Activated T-cell treated with anti-CD3 and anti-CD28 coated beads for 1 hour (primary cell): ENCODE results near the gene CSNK1A1.
"Not testable (repeated sequence)": the region's sequence is repeated elsewhere in the genome, so short reads cannot be mapped to it uniquely, and the experiment has no call there.

ENCODE experiments used
- DNase-seq: peaks from one replicate; pipeline ENCODE4 v3.0.0-alpha.2; 2020; ENCODE audit warnings: low read depth

Gene CSNK1A1

DNA sequence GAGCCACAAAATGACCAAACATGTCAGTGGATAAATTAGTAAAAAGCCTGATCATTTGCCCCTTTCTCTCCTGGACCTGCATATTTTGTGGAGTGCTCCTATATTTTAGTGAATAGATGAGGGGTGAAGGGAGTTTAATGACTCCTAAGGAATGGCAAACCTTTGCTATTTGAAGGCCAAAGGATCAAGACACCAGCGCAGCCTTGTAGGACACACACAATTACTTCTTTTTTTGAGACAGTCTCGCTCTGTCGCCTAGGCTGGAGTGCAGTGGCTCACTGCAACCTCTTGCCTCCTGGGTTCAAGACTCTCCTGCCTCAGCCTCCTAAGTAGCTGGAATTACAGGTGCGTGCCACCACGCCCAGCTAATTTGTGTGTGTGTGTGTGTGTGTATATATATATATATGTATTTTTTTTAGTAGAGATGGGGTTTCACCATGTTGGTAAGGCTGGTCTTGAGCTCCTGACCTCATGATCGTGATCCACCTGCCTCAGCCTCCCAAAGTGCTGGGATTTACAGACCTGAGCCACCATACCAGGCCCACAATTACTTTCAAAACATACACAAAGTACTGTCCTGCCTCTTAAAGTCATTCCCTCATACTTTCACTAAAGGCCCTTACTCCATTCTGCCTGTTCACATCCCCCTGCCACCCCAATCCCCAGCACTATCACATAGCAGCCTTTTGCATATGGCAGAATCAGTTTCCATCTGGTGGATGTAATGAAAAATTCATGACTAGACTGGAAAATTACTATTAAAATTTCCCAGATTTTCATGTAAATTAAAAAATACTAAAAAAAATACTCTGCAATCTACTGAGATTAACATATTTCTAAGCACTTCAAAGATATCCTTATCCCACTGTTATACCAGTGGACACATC is 60.4 kb downstream of the CSNK1A1 start:
- DNase-seq, result no peak

DNA sequence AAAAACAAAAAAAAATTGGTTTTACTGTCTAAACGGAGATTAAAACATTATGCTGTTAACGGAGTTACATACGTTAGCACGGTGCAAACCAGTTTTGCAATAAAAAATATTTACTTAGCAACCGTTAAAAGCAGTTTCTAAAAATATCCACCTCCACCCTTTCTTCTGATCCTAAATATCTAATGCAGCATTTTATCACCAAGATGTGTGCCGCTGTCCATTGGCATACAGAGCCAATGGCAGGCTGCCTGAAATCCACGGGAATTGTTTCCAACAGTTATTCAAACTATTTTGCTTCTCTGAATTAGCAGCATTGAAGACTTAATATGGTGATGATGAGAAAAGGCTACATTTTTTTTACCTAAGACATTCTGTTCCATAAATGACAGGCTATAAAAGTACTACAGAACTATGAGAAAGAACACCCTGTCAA is 61.6 kb downstream of the CSNK1A1 start:
- DNase-seq, result no peak

DNA sequence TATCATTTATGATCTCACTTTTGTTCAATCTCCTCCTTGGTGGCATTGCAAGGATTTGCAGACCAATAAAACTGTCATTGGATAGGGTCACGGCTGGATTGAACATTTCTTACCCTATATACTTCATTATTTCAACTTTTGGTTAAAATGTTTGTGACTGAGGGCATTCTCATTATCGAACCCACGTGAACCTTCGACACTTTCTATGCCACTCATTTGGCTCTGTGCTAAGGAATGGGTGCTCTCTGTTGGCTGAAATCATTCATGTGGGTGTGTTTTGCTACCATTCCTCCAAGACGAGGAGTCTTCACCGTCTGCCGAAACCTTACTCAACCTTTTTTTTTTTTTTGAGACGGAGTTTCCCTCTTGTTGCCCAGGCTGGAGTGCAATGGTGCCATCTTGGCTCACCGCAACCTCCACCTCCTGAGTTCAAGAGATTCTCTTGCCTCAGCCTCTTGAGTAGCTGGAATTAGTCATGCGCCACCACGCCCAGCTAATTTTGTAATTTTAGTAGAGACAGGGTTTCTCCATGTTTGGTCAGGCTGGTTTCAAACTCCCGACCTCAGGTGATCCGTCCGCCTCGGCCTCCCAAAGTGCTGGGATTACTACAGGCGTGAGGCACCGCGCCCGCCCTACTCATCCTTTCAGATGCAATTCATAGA is 62.5 kb downstream of the CSNK1A1 start:
- no peak for DNase-seq

DNA sequence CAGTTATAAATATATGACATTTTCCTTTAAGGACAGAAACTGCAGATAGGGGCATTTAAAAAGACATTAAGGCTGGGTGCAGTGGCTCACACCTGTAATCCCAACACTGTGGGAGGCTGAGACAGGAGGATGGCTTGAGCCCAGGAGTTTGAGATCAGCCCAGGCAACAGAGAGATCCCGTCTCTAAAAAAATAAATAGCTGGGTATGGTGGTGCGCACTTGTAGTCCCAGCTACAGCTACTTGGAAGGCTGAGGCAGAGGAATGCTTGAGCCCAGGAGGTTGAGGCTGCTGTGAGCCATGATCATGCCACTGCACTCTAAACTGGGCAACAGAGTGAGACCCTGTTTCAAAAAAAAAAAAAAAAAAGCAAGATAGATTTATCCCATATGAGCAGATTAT is 63.6 kb downstream of the CSNK1A1 start:
- DNase-seq, result no peak

DNA sequence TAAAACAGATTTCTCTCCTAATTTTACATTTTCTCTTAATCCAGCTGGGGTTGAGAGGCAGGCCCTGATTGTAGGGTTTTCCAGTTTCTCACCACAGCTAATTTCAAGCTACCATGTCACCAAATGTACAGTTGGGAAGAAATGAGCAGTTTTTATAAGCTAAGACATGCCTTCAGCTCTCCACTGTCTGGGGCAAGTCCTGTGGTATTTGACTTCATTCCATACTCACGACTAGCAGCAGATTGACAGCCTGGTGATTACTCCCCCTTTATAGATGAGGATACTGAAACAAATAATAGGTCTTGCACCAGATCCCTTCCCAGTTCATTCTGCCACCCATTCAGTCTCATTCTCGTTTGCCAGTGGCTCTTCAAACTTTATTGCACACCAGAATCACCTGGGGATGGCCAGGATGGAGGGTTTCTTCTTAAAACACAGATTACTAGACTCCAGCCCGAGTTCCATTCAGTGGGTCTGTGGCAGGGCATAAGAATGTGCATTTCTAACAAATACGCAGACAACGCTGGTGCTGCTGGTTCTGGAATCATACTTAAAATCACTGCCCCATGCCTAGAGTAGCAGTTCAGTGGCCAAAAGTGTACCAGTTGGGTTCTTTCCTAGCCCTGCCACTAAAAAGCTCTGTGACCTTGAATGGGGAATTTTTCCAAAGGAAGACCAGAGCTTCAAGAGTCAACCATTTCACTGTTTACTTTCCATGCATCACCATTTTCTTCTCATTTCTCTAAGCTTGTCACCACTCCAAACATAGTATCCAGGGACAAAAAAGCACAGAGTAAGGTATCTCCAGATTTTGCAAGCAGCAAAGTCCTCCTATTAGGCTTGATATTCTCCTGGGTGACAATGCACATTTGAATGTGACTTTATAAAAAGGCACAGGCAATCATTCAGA is 64.3 kb downstream of the CSNK1A1 start:
- no peak for DNase-seq

DNA sequence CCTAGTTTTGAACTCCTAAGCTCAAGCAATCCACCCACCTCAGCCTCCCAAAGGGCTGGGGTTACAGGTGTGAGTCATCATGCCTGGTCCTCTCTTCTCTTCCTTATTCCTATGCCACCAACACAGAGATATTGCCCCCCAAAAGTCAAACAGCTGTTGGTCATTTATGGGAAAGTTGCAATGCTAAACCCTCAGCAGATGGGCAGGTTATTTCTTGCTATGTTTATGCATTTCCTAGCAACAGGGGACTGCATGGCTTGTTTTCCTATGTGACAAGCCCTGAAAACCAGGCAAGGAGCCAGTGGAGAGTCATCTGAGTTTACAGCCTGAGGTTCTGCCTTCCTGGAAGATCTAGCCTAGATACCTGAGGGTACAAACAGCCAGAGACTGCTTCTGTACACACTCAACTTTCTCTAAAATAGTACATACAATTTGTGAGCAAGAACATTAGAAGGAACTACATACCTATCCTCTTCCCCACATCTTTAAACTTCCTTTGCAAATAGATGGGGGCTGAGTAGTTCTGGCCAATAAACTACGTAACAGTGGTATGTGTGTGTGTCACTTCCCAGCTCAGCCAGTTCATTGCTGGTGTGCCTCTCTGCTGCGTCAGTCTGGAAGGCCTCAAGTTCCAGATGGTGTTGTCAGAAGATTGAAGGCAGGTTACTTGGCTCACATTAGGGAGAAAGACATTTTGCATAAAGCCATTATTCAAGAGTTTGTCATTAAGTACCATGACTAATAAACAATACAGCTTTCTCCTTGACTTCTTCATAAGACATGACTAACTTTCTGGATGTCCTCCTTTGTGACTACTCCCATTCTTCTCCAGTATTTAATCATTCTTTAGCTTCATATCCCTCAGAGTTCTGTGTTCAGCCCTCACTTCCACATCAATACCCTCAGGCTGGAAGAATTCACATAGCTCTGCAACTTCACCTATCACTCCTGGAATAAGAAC is 65.3 kb downstream of the CSNK1A1 start:
- no peak for DNase-seq

DNA sequence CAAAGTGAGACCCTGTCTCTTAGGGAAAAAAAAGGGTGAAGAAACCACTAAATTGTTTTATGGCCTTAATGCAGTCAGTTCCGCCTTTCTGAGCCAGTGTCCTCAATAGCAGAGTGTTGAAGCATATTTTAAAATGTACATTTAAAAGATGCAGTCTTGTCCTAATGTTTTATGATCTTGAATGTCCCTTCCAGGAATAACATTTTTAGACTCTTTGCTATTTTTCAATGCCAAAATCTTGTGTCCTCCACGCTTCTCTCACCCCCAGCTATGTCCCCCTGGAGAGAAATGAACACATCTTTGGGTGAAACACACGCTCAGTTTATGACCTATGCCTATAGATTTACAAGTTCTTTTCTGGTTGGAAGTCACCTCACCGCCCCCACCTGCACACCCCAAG is 69.8 kb downstream of the CSNK1A1 start:
- DNase-seq, result no peak

DNA sequence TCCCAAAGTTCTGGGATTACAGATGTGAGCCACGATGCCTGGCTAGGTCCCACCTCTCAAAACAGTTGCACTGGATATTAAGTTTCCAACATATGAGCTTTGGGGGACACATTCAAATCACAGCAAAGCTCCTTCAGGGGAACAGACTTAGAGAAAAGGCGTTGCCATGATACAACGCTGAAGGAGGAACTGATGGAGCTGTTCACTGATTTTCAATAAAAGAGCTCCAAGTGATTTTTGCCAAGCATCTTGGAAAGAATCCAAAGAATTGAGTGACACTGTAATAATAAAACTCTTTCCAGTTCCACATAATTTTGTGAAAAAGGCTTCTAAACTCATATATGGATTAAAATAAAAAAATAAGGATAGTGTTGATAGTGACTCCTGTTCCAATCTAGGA is 72.5 kb downstream of the CSNK1A1 start:
- no peak for DNase-seq

DNA sequence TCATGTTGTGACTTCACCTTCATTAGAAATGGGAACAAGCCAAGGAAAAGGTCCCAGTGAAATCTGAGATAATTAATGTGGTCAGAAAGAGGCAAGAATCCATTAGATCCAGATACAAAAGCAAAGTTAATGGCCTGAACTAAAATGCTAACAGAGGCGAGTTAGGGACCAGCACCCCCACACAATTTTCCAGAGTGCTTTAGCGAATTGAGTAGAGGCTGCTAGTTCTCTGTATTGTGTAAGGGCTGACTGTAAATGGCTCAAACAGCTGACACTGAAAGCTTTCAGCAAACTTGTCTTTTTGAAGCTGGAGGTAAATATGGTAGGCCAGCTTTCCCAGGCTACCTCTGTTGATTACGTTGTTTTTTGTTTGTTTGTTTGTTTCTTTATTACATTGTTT is 75.5 kb downstream of the CSNK1A1 start:
- no peak for DNase-seq

DNA sequence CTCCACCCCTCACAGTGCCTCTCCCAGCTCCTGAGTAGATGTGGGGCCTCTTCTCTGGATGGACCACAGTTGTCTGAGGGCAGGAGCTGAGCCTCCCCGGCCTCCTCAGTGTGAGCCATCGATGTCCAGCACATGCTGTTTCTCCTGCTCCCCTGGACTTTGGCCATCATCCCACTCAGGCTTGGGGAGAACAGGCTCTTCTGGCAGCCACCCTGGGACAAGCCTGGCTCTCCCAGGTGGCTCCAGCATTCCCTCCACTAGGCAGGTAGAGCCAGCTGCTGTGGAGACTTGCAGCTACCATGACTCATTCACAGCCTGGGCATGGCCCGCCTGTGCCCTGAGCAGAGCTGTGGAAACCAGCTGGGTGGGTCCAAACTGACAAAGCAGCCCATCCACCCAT is 77.0 kb downstream of the CSNK1A1 start:
- no peak for DNase-seq

DNA sequence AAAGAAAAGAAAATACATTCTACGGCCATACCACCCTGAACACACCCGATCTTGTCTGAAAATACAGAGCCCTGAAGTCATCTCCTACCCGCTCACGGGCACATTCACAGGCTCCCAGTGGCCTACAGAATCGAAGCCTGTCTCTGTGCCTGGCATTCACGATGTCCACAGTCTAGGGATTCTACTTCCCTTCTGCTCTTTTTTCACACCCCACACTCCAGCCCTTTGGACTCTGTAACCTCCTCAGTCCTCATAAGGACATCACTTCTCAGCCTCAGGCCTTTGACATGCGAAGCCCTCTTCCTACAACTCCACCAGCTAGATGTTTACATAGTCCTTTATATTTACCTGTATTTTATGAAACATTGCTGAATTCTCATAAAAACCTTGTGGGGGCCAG is 77.8 kb downstream of the CSNK1A1 start:
- DNase-seq, result no peak

DNA sequence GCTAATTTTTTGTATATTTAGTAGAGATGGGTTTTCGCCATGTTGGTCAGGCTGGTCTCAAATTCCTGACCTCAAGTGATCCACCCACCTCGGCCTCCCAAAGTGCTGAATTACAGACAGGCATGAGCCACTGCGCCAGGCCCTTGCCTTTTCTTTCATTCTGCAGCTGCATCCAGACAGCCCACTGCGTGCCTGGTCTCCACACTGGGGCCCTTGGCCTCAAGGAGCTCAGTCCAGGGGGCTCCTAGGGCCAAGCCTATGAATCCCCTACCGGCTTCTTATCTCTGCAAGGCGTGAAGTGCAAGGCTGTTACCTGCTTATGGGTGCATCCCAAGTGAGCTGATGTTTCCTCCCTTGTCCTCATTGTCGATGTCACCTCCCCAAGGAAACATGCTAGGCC is 78.8 kb downstream of the CSNK1A1 start:
- DNase-seq, result no peak

DNA sequence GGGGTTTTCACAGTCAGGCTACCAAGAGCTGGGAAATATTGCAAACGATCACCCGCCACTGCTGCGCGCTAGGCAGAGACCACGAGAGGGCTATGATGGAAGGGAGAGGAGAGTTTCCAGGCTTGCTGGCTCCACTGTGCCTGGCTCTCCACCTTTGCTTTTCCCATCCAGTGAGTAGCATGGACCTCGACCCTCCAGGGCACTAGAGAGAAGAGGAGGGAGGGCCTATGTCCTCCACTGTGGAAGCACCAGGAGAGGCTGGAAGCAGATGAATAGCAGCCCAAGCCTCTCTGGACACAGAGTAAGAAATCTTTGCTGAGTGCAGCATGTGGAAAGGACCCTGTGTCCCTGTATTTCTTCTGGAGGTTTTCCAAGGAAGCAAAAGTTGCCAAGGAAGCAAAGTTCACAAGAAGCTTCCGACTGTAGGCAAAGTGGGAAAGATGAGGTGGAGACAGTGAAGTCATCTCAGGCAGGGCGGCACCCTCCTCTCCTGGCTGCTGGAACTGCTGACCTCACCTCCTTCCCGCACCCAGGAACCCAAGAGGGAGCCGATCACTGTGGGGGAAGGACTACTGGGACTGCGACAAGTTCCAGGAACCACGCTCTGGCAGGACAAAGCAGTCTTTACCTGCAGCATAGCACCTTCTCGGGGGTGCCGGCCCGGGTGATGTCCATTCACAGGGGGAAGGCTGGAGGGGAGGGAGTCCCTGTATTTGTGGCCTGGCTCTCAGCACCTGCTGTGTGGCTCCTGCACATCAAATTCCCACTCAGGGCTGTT is 79.6 kb downstream of the CSNK1A1 start:
- no peak for DNase-seq

DNA sequence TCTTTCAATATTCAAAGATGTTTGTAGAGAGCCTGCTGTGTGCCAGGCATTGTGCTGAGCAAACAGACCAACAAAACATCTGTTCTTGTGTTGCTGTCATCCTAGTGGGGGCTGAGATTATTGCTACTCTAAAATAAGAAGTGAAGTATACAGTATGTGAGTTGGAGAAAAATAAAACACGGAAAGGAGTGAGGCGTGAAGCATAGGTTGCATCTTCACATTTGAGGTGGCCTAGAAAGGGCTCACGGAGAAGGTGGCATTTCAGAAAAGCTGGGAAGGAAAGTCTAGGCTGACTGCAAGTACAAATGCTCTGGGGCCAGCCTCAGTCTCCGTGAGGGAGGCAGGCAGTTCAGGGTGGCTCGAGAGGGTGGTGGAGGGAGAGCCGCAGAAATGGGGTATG is 80.3 kb downstream of the CSNK1A1 start:
- DNase-seq, result no peak

DNA sequence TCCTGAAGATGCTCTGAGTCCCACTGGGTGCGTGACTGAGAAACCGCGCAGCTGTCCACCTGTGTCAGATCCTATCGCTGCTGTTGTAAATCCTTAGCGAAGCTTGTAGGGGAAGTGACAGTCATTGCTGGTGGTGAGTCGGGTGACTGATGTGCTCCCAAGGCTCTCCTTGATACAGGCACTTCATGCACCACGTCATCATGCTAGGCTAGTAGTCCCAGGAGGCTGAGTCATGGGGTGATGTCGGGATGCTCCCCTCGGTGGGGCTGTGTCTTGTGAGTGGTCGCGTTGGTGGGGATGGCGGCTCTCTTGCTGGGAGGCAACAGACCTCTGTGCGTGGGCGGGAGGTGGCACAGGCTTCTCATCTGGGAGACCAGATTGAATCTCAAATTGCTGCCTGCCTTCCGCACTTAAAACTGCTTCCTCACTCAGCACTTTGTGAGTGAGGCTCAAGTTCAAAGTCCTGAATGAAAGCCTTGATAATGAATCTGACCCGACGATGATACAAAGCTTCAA is 84.7 kb downstream of the CSNK1A1 start:
- DNase-seq, result no peak

DNA sequence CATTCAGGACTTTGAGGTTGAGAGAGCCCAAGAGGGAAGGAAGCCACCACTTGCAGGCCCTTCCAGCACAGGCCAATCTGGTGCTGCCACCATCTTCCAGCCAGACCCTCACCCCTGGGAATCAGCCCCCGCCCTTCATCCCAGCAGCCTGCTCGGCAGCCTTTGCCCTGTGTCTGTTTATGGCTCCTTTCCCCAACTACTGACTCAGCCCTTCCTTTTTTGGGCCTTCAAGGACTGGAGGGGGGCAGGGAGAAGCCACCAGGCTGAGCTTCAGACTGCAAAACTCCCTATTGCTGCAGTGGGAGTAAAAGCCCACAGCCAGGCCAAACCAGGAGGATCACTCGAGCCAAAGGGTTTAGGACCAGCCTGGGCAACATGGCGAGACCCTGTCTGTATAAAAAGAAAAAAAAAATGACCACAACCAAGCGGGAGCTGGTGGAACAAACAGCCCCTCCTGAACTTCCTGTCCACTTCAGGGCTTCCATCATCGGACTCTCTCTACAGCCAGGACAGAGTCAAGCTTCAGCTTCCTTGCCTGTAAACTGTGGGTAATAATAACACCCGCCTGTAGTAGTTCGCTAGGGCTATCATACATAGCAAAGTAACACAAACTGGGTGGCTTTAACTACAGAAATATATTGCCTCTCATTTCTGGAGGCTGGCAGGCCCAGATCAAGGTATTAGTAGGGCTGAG is 86.3 kb downstream of the CSNK1A1 start:
- no peak for DNase-seq

DNA sequence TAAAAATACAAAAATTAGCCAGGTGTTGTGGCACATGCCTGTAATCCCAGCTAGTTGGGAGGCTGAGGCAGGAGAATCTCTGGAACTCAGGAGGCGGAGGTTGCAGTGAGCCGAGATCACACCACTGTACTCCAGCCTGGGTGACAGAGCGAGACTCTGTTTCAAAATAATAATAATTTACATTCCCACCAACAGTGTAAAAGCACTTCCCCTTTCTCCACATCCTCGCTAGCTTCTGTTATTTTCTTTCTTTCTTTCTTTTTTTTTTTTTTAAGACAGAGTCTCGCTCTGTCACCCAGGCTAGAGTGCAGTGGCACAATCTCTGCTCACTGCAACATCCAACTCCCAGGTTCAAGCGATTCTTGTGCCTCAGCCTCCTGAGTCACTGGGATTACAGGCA is 89.3 kb downstream of the CSNK1A1 start:
- DNase-seq, result not testable (repeated sequence)

DNA sequence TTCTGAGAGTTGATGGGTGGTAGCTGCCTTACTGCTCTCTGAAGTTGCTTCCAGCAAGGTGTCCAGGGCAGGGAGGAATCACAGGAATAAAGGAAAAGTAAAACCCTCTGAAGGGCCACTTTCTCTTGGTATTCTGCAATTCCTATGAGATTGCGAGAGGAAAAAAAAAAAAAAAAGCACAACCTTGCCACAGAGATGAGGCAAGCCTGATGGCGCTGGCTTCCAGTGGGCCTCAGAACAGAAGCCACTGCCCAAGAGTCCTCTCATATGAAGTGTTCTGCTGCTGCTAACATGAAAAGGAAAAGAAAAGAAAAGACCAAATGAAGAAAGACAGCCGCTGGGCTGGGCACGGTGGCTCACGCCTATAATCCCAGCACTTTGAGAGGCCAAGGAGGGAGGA is 91.3 kb downstream of the CSNK1A1 start:
- no peak for DNase-seq

DNA sequence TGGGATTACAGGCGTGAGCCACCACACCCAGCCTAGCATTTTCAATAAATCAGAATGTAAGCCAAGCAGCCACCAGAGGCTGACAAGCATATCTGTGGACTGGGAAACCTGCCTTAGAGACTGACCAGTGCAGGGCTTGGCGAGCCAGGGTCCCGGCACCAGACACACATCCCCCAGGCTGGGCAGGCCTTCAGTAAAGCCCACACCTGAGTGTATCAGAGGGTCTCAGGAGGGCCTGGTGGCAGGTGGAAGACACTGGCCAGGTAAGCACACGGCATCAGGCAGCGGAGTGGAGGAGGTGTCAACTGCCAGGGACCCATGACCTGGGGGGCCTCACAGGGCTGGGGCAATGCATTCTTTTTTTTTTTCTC is 93.9 kb downstream of the CSNK1A1 start:
- no peak for DNase-seq
